SK-N-MC (cell line): Measurements from ENCODE around the gene NEK9.

Source experiments
- DNase-seq: peaks from one replicate; pipeline ENCODE4 v3.0.0-alpha.2; 2011; ENCODE audit warnings: low read depth, low spot score
- H3K27ac ChIP-seq: fragments of 200-600 bp; sonication (generic); 2 replicates; pipeline ENCODE4 v1.5.1; 2016; ENCODE audit warnings: mixed run types
- H3K36me3 ChIP-seq: fragments of 200-600 bp; sonication (generic); 2 replicates; pipeline ENCODE4 v1.6.1; 2017; ENCODE audit warnings: antibody characterized with exemption, low read length, mixed read lengths; ENCODE audit not compliant: insufficient read depth
- H3K4me3 ChIP-seq: fragments of 200-600 bp; sonication (generic); 2 replicates; pipeline ENCODE4 v1.5.1; 2016
- H3K9ac ChIP-seq: fragments of 200-600 bp; sonication (generic); 2 replicates; pipeline ENCODE4 v1.8.0; 2017; ENCODE audit warnings: mixed run types, mixed read lengths; ENCODE audit not compliant: insufficient read length
- H3K9me3 ChIP-seq: fragments of 200-600 bp; sonication (generic); 2 replicates; pipeline ENCODE4 v1.6.1; 2017; ENCODE audit warnings: low read depth, mild to moderate bottlenecking, antibody characterized with exemption, low read length, moderate library complexity, mixed read lengths
- EZH2 ChIP-seq: fragments of 200-600 bp; sonication (generic); IDR thresholded peaks from one replicate; pipeline ENCODE4 v1.6.1; 2017; ENCODE audit warnings: antibody characterized with exemption
- FOXP2 ChIP-seq: optimal IDR thresholded peaks from 2 replicates; pipeline ENCODE3; 2011; ENCODE audit warnings: mild to moderate bottlenecking, moderate library complexity; ENCODE audit not compliant: insufficient read depth; ENCODE audit errors: extremely low read length, control extremely low read depth
- POLR2AphosphoS5 ChIP-seq: IDR thresholded peaks from 2 replicates; pipeline ENCODE4 v1.6.1; 2012; ENCODE audit warnings: mild to moderate bottlenecking, low read depth, low read length, borderline replicate concordance

The NEK9 gene

DNA sequence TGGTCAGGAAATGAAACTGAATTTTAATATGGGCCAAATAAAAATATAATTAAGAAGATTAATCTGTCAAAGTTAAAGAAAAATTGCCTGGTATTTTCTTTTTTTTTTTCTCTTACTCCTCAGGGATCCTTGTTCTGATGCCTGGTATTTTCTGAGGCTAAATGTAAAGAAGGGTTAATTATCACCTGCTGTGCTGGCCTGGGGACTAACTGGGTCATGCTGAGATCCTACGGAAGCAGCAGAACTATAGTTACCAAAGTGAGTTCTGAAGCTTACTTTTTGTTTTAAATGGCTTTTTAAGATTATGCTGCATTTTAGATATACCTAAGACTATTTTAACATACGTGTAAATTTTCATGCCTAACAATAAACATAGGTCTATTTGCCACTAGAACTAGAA lies 34.1 kb downstream of the NEK9 start:
- Histone ChIP-seq H3K27ac (peak overlapping the region; percentile 49; the same call in 1 of the 2 replicates), H3K4me3 (no peak overlapping the region), H3K9me3 (no peaks in the 10 kb centered on the region), H3K9ac (peak overlapping the region; percentile 3), H3K36me3 (peaks cover 32% of the 10 kb centered on the region)
- TF ChIP-seq FOXP2 (no peak), EZH2 (no peak), POLR2AphosphoS5 (no peak)
- DNase-seq, result no peak

- Histone ChIP-seq H3K27ac (no peak overlapping the region), H3K9me3 (no peaks in the 10 kb centered on the region), H3K4me3 (no peak overlapping the region), H3K36me3 (peaks cover 37% of the 10 kb centered on the region), H3K9ac (no peak overlapping the region)
- DNase-seq, result no peak
- TF ChIP-seq EZH2 (no peak), FOXP2 (no peak), POLR2AphosphoS5 (no peak)
Observed at GRCh38 chr14:75091251-75091650, 35.6 kb downstream of the NEK9 start.

GRCh38 chr14:75090353-75090752 lies 36.5 kb downstream of the NEK9 start:
- Histone ChIP-seq H3K36me3 (peaks cover 37% of the 10 kb centered on the region), H3K27ac (no peak overlapping the region; the same call in 1 of the 2 replicates), H3K9ac (no peak overlapping the region), H3K4me3 (no peak overlapping the region), H3K9me3 (no peaks in the 10 kb centered on the region)
- no peak for DNase-seq
- TF ChIP-seq POLR2AphosphoS5 (no peak), EZH2 (no peak), FOXP2 (no peak)

DNA sequence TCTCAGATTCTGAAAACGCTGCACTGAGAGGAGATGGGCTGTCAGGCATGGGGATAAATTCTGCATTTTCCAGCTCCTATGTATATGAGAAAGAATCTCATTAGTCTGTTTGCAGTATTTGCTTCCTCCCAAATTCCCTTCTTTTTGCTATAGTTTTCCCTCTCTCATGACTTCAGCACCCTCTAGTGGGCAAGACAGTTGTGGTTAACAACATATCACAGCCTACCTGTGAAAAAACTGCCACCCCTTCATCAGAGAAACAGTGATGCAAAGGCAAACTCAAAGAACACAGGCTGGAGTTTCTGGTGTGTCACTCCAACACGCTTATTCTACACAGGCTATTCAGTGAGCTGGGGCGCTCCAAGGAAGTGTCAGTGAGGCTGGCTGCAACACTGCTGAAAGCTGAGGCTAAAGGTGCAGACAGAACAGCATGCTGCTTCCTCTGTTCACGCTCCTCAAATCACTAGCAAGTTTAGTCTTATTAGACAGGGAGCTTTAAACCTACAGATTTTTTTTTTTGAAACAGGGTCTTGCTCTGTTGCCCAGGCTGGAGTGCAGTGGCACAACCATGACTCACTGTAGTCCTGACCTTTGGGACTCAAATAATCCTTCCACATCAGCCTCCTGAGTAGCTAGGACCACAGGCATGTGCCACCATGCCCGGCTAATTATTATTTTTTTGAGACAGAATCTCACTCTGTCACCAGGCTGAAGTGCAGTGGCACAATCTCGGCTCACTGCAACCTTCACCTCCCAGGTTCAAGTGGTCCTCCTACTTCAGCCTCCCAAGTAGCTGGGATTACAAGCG lies 38.1 kb downstream of the NEK9 start:
- H3K36me3 ChIP-seq, result peaks cover 41% of the 10 kb centered on the region
- TF ChIP-seq POLR2AphosphoS5 (no peak), EZH2 (no peak), FOXP2 (no peak)
- DNase-seq, result peak; percentile 61

DNA sequence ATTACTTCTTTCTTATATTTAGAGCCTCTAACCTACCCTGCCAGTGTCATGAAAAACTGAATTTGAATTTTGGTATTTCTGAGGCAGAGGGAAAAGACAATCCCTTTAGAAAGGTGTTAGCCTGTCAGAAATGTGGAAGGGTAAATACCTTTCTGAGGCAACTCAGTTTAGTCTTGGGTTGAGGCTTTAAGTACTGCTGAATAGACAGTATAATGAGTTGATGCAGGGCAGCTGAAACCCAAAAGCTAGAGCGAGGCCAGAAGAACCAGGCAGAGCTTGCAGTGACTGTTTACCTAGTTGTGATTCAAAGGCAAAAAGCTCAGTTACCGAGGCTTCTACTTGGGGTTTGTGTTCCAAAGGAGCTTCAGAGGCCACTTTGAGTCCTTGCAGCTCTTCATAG lies 38.7 kb downstream of the NEK9 start:
- Histone ChIP-seq H3K9ac (no peak overlapping the region), H3K36me3 (peaks cover 39% of the 10 kb centered on the region)
- no peak for TF ChIP-seq EZH2
- TF ChIP-seq POLR2AphosphoS5, result no peak
- no peak for TF ChIP-seq FOXP2

More for the DNA sequence above, 38.1 kb downstream of the NEK9 start:
- Histone ChIP-seq H3K9me3 (no peaks in the 10 kb centered on the region), H3K4me3 (no peak overlapping the region), H3K27ac (no peak overlapping the region), H3K9ac (no peak overlapping the region)

GRCh38 chr14:75084513-75084912 lies 42.3 kb downstream of the NEK9 start:
- no peak for TF ChIP-seq EZH2
- TF ChIP-seq FOXP2, result no peak
- no peak for TF ChIP-seq POLR2AphosphoS5
- Histone ChIP-seq H3K4me3 (no peak overlapping the region), H3K9me3 (no peaks in the 10 kb centered on the region), H3K36me3 (peaks cover 34% of the 10 kb centered on the region), H3K9ac (no peak overlapping the region), H3K27ac (no peak overlapping the region)
- DNase-seq, result no peak

More for the DNA sequence above, 38.7 kb downstream of the NEK9 start:
- DNase-seq, result no peak
- Histone ChIP-seq H3K9me3 (no peaks in the 10 kb centered on the region), H3K27ac (no peak overlapping the region), H3K4me3 (no peak overlapping the region)

- Histone ChIP-seq H3K4me3 (no peak overlapping the region), H3K36me3 (peaks cover 32% of the 10 kb centered on the region), H3K9me3 (no peaks in the 10 kb centered on the region), H3K9ac (no peak overlapping the region), H3K27ac (no peak overlapping the region)
- DNase-seq, result no peak
- TF ChIP-seq FOXP2 (no peak), POLR2AphosphoS5 (no peak), EZH2 (no peak)
Observed at GRCh38 chr14:75083271-75083670, 43.6 kb downstream of the NEK9 start.

DNA sequence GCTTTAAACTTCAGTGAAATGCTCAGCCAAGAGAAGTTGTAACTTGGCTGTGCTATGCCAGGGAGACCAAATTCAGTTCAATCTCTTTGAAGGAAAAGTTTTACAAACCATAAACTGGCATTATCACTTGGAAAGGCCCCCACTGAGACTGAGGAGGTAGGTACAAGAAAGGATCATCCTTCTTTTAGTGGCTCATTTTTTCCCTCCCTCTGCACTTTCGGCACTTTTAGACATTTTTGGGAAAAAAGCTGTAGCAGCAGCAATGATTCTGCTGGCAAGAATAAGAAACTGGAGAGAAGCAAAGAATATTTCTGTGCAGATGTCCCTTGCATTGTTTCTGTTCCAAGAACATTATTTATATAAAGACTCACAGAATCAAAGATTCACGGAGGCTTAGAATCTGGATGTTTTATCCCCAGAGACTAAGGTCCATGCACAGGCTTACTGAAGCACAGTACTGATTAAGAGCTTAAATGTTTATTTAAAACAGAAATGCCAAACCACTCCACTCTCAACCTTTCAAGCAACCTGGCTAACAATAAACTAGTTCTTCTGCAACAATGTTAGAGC lies 45.1 kb downstream of the NEK9 start:
- Histone ChIP-seq H3K9ac (no peak overlapping the region), H3K27ac (0 out of 2 replicates have a peak overlapping the region, but pooled peaks have one; percentile 22), H3K4me3 (no peak overlapping the region), H3K36me3 (peaks cover 20% of the 10 kb centered on the region; the same call in 1 of the 2 replicates), H3K9me3 (no peaks in the 10 kb centered on the region)
- no peak for TF ChIP-seq EZH2
- TF ChIP-seq POLR2AphosphoS5, result no peak
- TF ChIP-seq FOXP2, result no peak
- DNase-seq, result no peak

GRCh38 chr14:75079521-75079920 lies 47.3 kb downstream of the NEK9 start:
- peaks cover 6% of the 10 kb centered on the region; the same call in 1 of the 2 replicates for H3K36me3 ChIP-seq
- H3K9ac ChIP-seq, result no peak overlapping the region
- H3K9me3 ChIP-seq, result no peaks in the 10 kb centered on the region
- no peak for TF ChIP-seq FOXP2
- TF ChIP-seq POLR2AphosphoS5, result no peak
- TF ChIP-seq EZH2, result no peak
- no peak overlapping the region for H3K4me3 ChIP-seq
- no peak overlapping the region for H3K27ac ChIP-seq
- no peak for DNase-seq
